SU-DHL-6 (cell line): Measurements from ENCODE around the gene FAM168B.

ENCODE experiments used
- H2AFZ ChIP-seq: fragments of 200-600 bp; sonication (generic); 2 replicates; pipeline ENCODE4 v1.6.1; 2014; ENCODE audit warnings: low read depth, mild to moderate bottlenecking, moderate library complexity, mixed read lengths, antibody characterized with exemption, low read length; ENCODE audit not compliant: severe bottlenecking
- H3F3A ChIP-seq: fragments of 200-600 bp; shearing (Covaris generic); 2 replicates; pipeline ENCODE4 v1.6.0; 2016; ENCODE audit warnings: antibody characterized with exemption, mild to moderate bottlenecking; ENCODE audit not compliant: insufficient read depth
- H3K27ac ChIP-seq: fragments of 200-600 bp; sonication (generic); 2 replicates; pipeline ENCODE4 v1.5.1; 2016; ENCODE audit warnings: low read depth, mild to moderate bottlenecking, low read length, moderate library complexity, mixed read lengths
- H3K27me3 ChIP-seq: fragments of 200-600 bp; sonication (generic), shearing (Covaris generic); 2 replicates; pipeline ENCODE4 v1.6.0; 2014; ENCODE audit warnings: mild to moderate bottlenecking, low read length
- H3K36me3 ChIP-seq: fragments of 200-600 bp; sonication (generic); 2 replicates; pipeline ENCODE4 v1.6.1; 2014; ENCODE audit warnings: mild to moderate bottlenecking, low read length, mixed read lengths
- H3K4me2 ChIP-seq: fragments of 300-600, 200-600 bp; shearing (Covaris generic), sonication (generic); 2 replicates; pipeline ENCODE4 v1.6.0; 2014; ENCODE audit warnings: low read length, low read depth, mild to moderate bottlenecking; ENCODE audit not compliant: poor library complexity, severe bottlenecking
- H3K4me3 ChIP-seq: fragments of 200-600 bp; sonication (generic); 2 replicates; pipeline ENCODE4 v1.5.1; 2014; ENCODE audit warnings: antibody characterized with exemption, low read length, mild to moderate bottlenecking, mixed read lengths; ENCODE audit not compliant: insufficient read depth, poor library complexity, severe bottlenecking
- H3K79me2 ChIP-seq: fragments of 200-600 bp; sonication (generic); 2 replicates; pipeline ENCODE4 v1.6.1; 2014; ENCODE audit warnings: mild to moderate bottlenecking, low read length, moderate library complexity; ENCODE audit not compliant: insufficient read depth
- H3K9ac ChIP-seq: fragments of 200-600 bp; sonication (generic); 2 replicates; pipeline ENCODE4 v1.7.0; 2014; ENCODE audit warnings: mild to moderate bottlenecking, low read length
- H3K9me2 ChIP-seq: fragments of 200-600 bp; sonication (generic); replicated peaks from 2 replicates; pipeline ENCODE4 v1.6.1; 2014; ENCODE audit warnings: low read length; ENCODE audit not compliant: insufficient read depth
- H3K9me3 ChIP-seq: fragments of 200-600 bp; sonication (generic); 2 replicates; pipeline ENCODE4 v1.6.1; 2014; ENCODE audit warnings: low read length, mixed read lengths; ENCODE audit not compliant: insufficient read depth
- H4K20me1 ChIP-seq: fragments of 200-600 bp; sonication (generic); 2 replicates; pipeline ENCODE4 v1.6.1; 2014; ENCODE audit warnings: low read depth, mild to moderate bottlenecking, antibody characterized with exemption, low read length, moderate library complexity, mixed read lengths
- CTCF ChIP-seq: fragments of 200-600 bp; sonication (generic); IDR thresholded peaks from one replicate; pipeline ENCODE4 v1.5.1; 2017; ENCODE audit warnings: antibody characterized with exemption, mild to moderate bottlenecking, low read length, moderate library complexity; ENCODE audit not compliant: insufficient read depth, poor library complexity, severe bottlenecking
- EZH2phosphoT487 ChIP-seq: fragments of 200-600 bp; sonication (generic), shearing (Covaris generic); conservative IDR thresholded peaks from 2 replicates; pipeline ENCODE4 v1.6.1; 2018; ENCODE audit warnings: mild to moderate bottlenecking, antibody characterized with exemption, low read length, moderate library complexity, mixed read lengths

The FAM168B gene

GRCh38 chr2:131039101-131039440, 54.2 kb downstream of the FAM168B start:
- Histone ChIP-seq H3K36me3 (no peaks in the 10 kb centered on the region), H3K9me2 (no peaks in the 10 kb centered on the region), H3K79me2 (no peaks in the 10 kb centered on the region), H4K20me1 (no peaks in the 10 kb centered on the region), H3K4me2 (no peak overlapping the region), H3K9ac (no peak overlapping the region), H3K27ac (no peak overlapping the region), H2AFZ (no peak overlapping the region), H3K27me3 (no peaks in the 10 kb centered on the region), H3K4me3 (no peak overlapping the region), H3F3A (no peaks in the 10 kb centered on the region), H3K9me3 (no peaks in the 10 kb centered on the region)
- TF ChIP-seq EZH2phosphoT487 = no peak
- TF ChIP-seq CTCF = no peak

- no peaks in the 10 kb centered on the region for H4K20me1 ChIP-seq
- H2AFZ ChIP-seq = no peak overlapping the region
- H3K36me3 ChIP-seq = no peaks in the 10 kb centered on the region
- TF ChIP-seq EZH2phosphoT487 (no peak), CTCF (no peak)
- H3K27ac ChIP-seq = no peak overlapping the region
- H3K4me3 ChIP-seq = no peak overlapping the region
- H3K27me3 ChIP-seq = no peaks in the 10 kb centered on the region
- H3K4me2 ChIP-seq = no peak overlapping the region
- no peaks in the 10 kb centered on the region for H3F3A ChIP-seq
- no peaks in the 10 kb centered on the region for H3K79me2 ChIP-seq
- H3K9ac ChIP-seq = no peak overlapping the region
- no peaks in the 10 kb centered on the region for H3K9me2 ChIP-seq
- no peaks in the 10 kb centered on the region for H3K9me3 ChIP-seq
Measured at GRCh38 chr2:131038258-131039100, 54.8 kb downstream of the FAM168B start.

DNA sequence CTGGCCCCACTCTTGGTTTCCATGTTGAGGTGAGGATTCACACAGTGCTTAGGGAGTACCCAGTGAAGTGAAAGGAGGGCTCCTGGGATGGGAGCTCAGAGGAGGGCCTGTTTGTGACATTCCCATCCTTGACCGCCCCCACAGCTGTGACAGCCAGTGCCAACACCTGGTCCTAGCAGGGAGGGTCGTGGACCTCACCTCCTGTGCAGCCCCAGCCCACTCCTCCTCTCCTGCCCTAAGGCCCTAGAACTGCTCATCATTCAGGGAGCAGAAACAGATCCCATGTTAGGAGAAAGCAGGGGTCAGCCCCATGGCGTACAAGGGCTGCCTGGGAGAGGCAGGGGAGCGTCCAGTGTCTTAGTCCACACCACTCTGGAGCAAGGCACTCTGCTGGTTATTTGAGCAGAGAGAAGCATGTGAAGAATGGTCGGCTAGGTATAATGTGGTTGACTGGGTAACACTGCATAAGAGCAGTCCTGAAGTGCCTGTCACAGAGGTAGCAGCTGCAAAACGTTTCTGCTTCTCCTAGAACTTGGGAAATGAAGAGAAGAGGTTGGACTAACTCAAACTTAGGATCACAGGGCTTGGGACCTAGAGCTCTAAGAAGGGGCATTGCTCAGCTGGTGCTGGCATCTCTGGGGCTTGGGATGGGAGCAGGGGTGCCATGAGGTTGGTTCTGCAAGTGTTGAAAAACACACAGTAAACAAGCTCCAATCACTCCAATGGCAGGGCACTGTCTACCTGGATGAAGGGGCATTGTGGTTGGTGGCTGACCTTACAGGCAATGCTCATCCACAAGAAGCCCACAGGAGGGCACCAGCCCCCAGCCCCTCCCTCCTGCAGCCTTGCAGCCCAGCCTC, 55.6 kb downstream of the FAM168B start:
- H3K9me3 ChIP-seq = no peaks in the 10 kb centered on the region
- H3K36me3 ChIP-seq = no peaks in the 10 kb centered on the region
- no peaks in the 10 kb centered on the region for H4K20me1 ChIP-seq
- no peak overlapping the region for H3K27ac ChIP-seq
- no peak for TF ChIP-seq EZH2phosphoT487
- TF ChIP-seq CTCF = no peak
- no peaks in the 10 kb centered on the region for H3K9me2 ChIP-seq
- H3K79me2 ChIP-seq = no peaks in the 10 kb centered on the region
- H3F3A ChIP-seq = no peaks in the 10 kb centered on the region
- H3K4me3 ChIP-seq = no peak overlapping the region
- H2AFZ ChIP-seq = no peak overlapping the region
- no peaks in the 10 kb centered on the region for H3K27me3 ChIP-seq
- H3K9ac ChIP-seq = no peak overlapping the region
- no peak overlapping the region for H3K4me2 ChIP-seq
